GM21825 (cell line): ENCODE data around the gene CRACR2A.

Experiments
- ATAC-seq: cut with Tn5 transposase; IDR thresholded peaks from one replicate; pipeline ENCODE4 v1.9.1; 2021; ENCODE audit warnings: mild to moderate bottlenecking, moderate library complexity; ENCODE audit not compliant: unreplicated experiment

CRACR2A gene

DNA sequence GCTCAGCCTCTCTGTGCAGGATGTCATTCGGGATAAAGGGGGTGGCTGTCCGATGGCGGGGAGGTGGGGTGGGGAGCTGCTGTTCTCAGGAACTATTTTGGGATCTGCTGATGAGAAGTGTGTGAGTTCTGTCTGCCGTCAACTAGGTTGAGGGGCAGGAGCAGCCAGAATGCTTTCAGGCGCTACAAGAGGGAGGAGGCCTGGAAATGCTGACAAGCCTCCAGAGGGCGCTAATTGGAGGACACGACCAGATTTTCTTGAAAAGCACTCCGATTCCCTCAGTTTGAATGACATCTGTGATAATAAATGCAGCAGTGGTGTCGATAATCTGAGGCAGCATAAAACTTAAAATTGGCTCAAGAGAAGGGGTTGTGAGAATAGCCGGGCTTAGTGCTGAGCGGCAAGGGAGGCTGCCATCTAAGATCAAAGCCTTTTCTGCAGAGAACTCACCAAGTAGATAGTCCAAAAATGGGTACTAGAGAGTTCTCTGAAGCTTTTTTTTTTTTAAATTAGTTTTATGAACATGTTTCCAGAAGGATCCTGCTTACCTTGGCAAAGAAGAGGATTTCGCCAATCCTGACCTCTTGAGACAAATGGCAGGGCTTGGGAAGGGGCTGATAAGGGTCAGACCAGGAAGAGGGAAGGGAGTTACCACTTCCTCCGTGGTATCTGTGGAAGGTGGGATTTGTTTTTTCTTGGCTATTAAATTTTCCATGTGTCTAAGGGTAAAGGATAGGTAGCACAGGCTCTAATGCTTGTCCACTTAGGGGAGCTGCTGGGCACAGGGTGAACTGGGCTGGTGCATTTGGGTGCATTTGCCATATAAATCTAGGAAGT lies 94.4 kb downstream of the CRACR2A start:
- no peak for ATAC-seq

DNA sequence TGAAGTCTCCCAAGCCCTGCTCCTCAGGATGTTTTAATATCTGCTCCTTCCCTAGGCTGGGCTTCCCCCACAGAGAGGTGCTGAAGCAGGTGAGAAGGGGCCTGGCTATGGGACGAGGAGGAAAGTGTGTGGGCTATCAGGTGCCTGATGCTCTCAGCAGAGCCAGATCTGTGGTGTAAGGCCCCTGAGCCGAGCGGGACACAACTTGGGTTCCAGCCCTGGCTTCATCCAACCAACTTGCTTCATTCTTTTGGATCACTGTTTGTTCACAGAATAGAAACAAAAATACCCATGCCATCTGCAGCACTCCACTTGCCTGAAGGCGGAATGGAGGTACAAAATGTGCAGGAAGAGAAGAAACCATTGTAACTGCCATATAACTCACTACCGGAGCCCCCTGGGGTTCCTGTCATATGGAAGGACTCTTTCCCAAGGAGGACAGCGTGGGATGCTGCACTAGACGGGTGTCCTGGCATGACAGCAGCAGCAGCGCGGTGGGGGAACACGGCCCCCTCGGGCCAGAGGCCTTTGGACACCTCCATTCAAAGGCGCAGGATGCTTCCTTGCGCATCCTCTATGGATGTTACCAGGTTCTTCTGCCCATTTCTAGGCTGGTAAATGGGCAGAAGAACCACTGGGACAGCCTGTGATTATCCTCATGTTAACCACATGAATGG lies 95.8 kb downstream of the CRACR2A start:
- ATAC-seq, result no peak

GRCh38 chr12:3655328-3655900 lies 97.5 kb downstream of the CRACR2A start:
- no peak for ATAC-seq

DNA sequence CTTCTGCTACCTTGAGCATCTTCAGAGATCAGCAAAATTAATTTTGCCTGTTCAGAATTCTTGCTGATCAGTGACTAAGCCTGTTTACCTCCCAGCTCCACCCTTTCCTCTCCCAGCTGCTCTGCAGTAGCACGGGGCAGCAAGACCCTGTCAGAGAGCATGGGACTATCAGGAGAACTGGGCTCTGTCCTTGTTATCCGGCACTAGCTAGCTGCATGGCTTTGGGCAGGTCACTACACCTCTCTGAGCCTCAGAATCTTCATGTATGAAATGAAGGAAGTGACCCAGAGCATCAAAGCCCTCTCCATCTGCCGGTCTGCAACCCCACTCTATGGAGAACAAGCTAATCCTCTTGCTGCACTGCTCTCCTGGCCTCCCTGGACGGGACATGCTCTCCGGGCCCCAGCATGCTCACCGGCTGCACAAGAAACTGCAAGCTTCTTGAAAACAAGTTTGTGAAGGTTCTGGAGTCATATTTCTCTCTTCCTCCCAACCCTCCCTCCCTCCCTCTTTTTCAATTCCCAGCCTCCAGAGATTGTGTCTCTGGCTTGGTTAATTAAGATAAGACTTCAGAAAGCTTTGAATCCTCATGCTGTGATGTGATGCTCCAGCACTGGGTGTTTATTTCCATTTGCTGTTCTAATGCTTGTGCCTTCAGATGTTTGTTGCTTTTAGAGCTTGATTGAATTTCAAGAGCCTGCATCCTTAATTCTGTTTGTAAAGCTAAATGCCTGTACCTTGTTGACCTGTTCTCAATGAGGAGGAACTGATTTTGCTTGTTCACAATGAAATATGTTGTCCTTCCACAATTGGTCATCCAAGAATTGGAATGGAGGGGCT lies 101.1 kb downstream of the CRACR2A start:
- ATAC-seq, result no peak

DNA sequence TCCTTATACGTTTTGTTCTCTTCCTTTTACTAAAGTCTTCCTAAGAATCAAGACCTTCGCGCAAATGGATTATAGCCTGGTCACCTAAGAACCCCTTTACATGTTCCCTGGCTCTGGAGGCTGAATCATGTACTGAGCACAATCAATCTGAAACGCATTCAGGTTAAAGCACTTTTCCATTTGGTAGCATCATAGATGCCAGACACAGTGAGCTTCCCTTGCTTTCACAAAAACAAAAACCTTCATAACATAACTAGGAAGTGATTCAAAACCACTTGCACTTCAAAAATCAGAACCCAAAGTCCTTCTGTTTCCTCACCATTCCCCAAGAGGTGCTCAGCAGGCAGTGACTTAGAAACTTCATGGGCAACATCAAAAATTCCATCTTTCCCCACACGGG lies 105.4 kb downstream of the CRACR2A start:
- no peak for ATAC-seq

DNA sequence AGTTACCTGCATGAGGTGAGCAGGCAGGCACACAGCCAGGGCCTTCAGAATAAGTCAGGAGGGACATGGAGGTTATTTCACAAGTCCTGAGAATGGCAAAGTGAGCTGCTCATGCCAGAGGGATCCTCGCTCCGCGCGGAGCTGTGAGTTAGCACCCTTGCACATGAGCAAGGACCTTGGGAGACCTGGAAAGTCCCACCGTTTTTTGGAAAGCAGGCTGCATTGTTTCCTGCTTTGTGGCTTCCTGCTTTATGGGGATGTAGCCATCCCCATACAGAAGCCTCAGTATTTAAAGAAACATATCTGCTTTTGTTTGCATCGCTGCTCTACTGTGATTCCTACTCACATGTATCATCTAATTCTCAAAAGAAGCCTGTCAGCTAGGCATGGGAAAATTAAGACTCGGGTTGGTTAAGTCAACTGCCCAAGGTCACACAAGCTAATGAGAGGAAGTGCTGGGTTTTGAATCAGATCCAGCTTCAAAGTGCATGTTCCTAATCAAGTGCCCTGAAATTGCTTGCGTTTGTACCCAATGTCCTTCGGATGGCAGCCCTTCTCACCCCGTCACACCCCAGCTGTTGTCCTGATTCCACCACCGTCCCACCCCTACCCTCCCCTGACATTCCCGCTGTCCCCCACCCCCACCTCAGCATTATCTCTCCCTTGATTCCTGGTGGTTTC lies 106.2 kb downstream of the CRACR2A start:
- no peak for ATAC-seq

- ATAC-seq, result no peak
These were observed 107.8 kb downstream of the CRACR2A start for GRCh38 chr12:3645091-3645490.

GRCh38 chr12:3644104-3644503 lies 108.8 kb downstream of the CRACR2A start:
- no peak for ATAC-seq

DNA sequence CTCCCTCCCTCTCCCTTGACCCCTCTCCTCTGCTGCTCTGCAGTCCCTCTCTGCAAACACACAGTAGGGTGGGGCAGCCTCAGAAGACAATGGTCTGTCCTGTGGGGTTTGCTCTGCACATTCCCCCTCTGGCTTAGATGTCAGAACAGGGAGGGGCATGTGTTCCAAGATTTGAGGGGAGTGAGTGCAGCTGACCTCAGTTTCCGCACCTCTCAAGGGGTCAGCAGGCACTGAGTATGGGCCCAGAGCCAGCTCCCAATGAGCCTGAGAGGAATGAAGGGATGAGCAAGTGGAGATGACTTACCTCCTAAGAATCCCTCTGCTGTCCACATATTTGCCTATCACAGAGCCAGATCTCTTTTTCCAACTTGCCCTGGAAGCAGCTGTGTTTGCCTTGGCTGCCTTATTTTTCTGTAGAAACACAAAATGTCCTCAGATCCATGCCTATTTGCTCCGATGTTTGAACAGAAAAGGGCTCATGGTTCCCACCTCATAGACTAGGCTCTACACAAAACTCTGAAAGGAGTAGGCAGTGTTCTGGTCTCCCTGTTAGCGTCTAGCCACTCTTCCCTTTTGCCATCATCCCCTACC lies 111.4 kb downstream of the CRACR2A start:
- ATAC-seq, result no peak

- ATAC-seq, result no peak
These were observed 116.6 kb downstream of the CRACR2A start for GRCh38 chr12:3636328-3636727.

DNA sequence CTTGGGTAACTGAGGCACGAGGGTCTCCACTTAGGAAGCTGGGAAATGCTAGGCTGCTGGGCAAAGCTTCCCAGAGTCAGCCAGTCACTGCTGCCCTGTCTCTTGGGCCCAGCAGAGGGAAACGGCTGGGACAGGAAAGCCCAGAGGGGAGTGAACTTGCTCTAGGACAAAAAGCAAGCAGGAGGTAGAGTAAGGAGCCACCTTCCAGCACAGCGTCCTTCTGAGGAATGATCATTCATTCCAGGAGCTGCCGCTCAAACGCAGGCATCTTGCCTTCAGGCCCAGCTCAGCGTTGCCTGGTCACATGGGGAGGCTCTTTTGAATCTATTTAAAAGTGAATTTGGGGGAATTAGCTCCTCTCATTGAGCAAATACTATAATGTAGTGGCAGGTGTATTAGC lies 118.6 kb downstream of the CRACR2A start:
- no peak for ATAC-seq

- ATAC-seq, result no peak
These were observed 119.5 kb downstream of the CRACR2A start for GRCh38 chr12:3633396-3633795.

GRCh38 chr12:3632754-3633153 lies 120.2 kb downstream of the CRACR2A start:
- ATAC-seq, result no peak

DNA sequence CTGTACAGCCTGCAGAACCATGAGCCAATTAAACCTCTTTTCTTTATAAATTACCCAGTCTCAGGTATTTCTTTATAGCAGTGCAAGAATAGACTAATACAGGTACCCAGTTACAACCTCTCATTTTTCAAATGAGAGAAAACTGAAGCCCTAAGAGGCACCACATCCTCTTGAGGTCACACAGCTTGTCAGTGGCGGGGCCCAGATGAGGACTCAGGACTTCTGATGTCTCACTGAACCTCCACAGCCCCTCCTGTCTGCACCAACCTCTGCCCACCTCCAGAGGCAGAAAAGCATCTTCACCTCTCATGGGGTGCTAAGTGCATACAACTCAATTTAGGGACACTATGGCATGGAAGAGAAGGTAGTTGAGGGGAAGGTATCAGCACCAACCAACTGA lies 120.7 kb downstream of the CRACR2A start:
- ATAC-seq, result no peak

- ATAC-seq, result no peak
These were observed 121.2 kb downstream of the CRACR2A start for GRCh38 chr12:3631759-3632158.

GRCh38 chr12:3631272-3631637 lies 121.7 kb downstream of the CRACR2A start:
- ATAC-seq, result no peak

DNA sequence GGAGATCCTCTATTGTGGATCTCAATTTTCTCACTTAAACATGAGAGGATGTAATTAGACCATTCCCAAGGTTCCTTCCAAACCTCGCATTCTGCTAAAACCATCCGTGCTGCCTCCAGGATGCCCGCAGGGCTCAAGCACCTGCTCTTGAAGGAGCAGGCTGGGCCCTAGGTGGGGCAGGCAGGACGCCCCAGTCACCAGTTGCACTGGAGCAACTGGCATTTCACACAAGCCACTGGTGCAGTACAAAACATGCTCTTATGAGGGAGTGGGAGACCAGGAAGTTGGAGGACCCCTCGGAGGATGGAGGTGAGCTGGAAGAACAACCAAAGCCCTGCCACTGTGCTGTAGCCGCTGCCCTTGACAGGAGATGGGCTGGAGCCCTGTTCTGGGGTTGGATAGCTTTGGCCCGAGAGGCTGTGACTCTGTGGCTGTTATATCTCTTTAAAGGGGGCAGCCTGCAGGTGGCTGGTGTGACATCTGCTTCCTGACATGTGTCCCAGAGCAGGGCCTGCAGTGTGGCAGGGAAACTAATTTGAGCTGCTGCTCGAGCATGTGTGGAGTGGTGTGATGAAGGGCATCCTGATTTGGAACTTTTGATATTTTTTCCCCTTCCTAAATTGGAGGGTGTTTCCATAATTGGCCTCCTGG lies 122.2 kb downstream of the CRACR2A start:
- ATAC-seq, result no peak

DNA sequence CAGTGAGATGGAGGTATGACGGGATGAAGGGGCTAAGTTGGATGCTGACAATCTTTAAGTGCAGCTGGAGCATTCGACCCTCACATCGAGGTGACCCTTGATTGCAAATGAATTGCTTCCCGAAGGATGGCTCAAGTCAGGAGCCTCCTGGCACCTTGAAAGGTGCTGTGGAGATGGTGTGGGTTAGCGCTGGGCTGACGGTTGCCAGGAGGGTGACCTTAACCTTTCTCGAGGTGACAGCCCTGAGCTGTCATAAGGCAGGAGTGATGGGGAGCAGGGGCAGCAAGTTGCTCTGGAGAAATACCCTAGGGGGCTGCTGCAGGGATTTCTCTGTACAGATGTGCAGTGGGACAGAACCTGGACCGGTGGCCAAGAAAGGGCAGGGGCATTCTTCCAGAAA lies 122.8 kb downstream of the CRACR2A start:
- ATAC-seq, result no peak

- no peak for ATAC-seq
These were observed 123.7 kb downstream of the CRACR2A start for GRCh38 chr12:3629057-3629830.
